Measurements from ENCODE around the gene CFTR.

CFTR gene

GRCh38 chr7:117581424-117581823 is 101.6 kb downstream of the CFTR start:
- no peaks in the 10 kb centered on the region for H3K9me3 ChIP-seq (ENCODE audit: control insufficient read depth in 2 of 2, low read length in 2 of 2)
- no peak overlapping the region for H3K4me3 ChIP-seq (ENCODE audit: low read length in 2 of 2)
- H3K4me1 ChIP-seq (ENCODE audit: control insufficient read depth, insufficient read depth, low read length), result peaks cover 4% of the 10 kb centered on the region
- no peaks in the 10 kb centered on the region for H3K27me3 ChIP-seq (ENCODE audit: control insufficient read depth in 1 of 2, insufficient read depth in 2 of 2, low read length in 2 of 2)
- no peaks in the 10 kb centered on the region for H3K36me3 ChIP-seq (ENCODE audit: control insufficient read depth in 2 of 2, insufficient read depth in 2 of 2, low read length in 2 of 2)
- no peak overlapping the region for H3K27ac ChIP-seq (ENCODE audit: low read length)
- no peak overlapping the region for H3K9ac ChIP-seq (ENCODE audit: low read length in 2 of 2)

- no peak overlapping the region for H3K4me3 ChIP-seq (ENCODE audit: low read length in 2 of 2)
- no peaks in the 10 kb centered on the region for H3K27me3 ChIP-seq (ENCODE audit: control insufficient read depth in 1 of 2, insufficient read depth in 2 of 2, low read length in 2 of 2)
- H3K27ac ChIP-seq (ENCODE audit: low read length), result no peak overlapping the region
- no peaks in the 10 kb centered on the region for H3K36me3 ChIP-seq (ENCODE audit: control insufficient read depth in 2 of 2, insufficient read depth in 2 of 2, low read length in 2 of 2)
- H3K9ac ChIP-seq (ENCODE audit: low read length in 2 of 2), result no peak overlapping the region
- peaks cover 4% of the 10 kb centered on the region for H3K4me1 ChIP-seq (ENCODE audit: control insufficient read depth, insufficient read depth, low read length)
- H3K9me3 ChIP-seq (ENCODE audit: control insufficient read depth in 2 of 2, low read length in 2 of 2), result no peaks in the 10 kb centered on the region
Observed at GRCh38 chr7:117582219-117582704, 102.4 kb downstream of the CFTR start.

- H3K27me3 ChIP-seq (ENCODE audit: control insufficient read depth in 1 of 2, insufficient read depth in 2 of 2, low read length in 2 of 2), result no peaks in the 10 kb centered on the region
- no peaks in the 10 kb centered on the region for H3K4me1 ChIP-seq (ENCODE audit: control insufficient read depth, insufficient read depth, low read length)
- H3K27ac ChIP-seq (ENCODE audit: low read length), result no peak overlapping the region
- H3K9me3 ChIP-seq (ENCODE audit: control insufficient read depth in 2 of 2, low read length in 2 of 2), result no peaks in the 10 kb centered on the region
- H3K4me3 ChIP-seq (ENCODE audit: low read length in 2 of 2), result no peak overlapping the region
- H3K36me3 ChIP-seq (ENCODE audit: control insufficient read depth in 2 of 2, insufficient read depth in 2 of 2, low read length in 2 of 2), result no peaks in the 10 kb centered on the region
- H3K9ac ChIP-seq (ENCODE audit: low read length in 2 of 2), result no peak overlapping the region
Observed at GRCh38 chr7:117587931-117588330, 108.1 kb downstream of the CFTR start.

- H3K27me3 ChIP-seq (ENCODE audit: control insufficient read depth in 1 of 2, insufficient read depth in 2 of 2, low read length in 2 of 2), result no peaks in the 10 kb centered on the region
- H3K36me3 ChIP-seq (ENCODE audit: control insufficient read depth in 2 of 2, insufficient read depth in 2 of 2, low read length in 2 of 2), result no peaks in the 10 kb centered on the region
- H3K27ac ChIP-seq (ENCODE audit: low read length), result no peak overlapping the region
- no peaks in the 10 kb centered on the region for H3K4me1 ChIP-seq (ENCODE audit: control insufficient read depth, insufficient read depth, low read length)
- no peaks in the 10 kb centered on the region for H3K9me3 ChIP-seq (ENCODE audit: control insufficient read depth in 2 of 2, low read length in 2 of 2)
- H3K9ac ChIP-seq (ENCODE audit: low read length in 2 of 2), result no peak overlapping the region
- H3K4me3 ChIP-seq (ENCODE audit: low read length in 2 of 2), result no peak overlapping the region
Observed at GRCh38 chr7:117588352-117588794, 108.5 kb downstream of the CFTR start.

- H3K27ac ChIP-seq (ENCODE audit: low read length), result no peak overlapping the region
- no peak overlapping the region for H3K4me3 ChIP-seq (ENCODE audit: low read length in 2 of 2)
- H3K4me1 ChIP-seq (ENCODE audit: control insufficient read depth, insufficient read depth, low read length), result no peaks in the 10 kb centered on the region
- H3K36me3 ChIP-seq (ENCODE audit: control insufficient read depth in 2 of 2, insufficient read depth in 2 of 2, low read length in 2 of 2), result no peaks in the 10 kb centered on the region
- H3K9me3 ChIP-seq (ENCODE audit: control insufficient read depth in 2 of 2, low read length in 2 of 2), result no peaks in the 10 kb centered on the region
- no peak overlapping the region for H3K9ac ChIP-seq (ENCODE audit: low read length in 2 of 2)
- H3K27me3 ChIP-seq (ENCODE audit: control insufficient read depth in 1 of 2, insufficient read depth in 2 of 2, low read length in 2 of 2), result no peaks in the 10 kb centered on the region
Observed at GRCh38 chr7:117590191-117590590, 110.4 kb downstream of the CFTR start.

GRCh38 chr7:117592011-117592635 is 112.3 kb downstream of the CFTR start:
- no peaks in the 10 kb centered on the region for H3K4me1 ChIP-seq (ENCODE audit: control insufficient read depth, insufficient read depth, low read length)
- no peaks in the 10 kb centered on the region for H3K27me3 ChIP-seq (ENCODE audit: control insufficient read depth in 1 of 2, insufficient read depth in 2 of 2, low read length in 2 of 2)
- H3K4me3 ChIP-seq (ENCODE audit: low read length in 2 of 2), result no peak overlapping the region
- H3K36me3 ChIP-seq (ENCODE audit: control insufficient read depth in 2 of 2, insufficient read depth in 2 of 2, low read length in 2 of 2), result no peaks in the 10 kb centered on the region
- no peak overlapping the region for H3K27ac ChIP-seq (ENCODE audit: low read length)
- no peaks in the 10 kb centered on the region for H3K9me3 ChIP-seq (ENCODE audit: control insufficient read depth in 2 of 2, low read length in 2 of 2)
- H3K9ac ChIP-seq (ENCODE audit: low read length in 2 of 2), result no peak overlapping the region

- Histone ChIP-seq H3K27ac (ENCODE audit: low read length) (no peak overlapping the region), H3K9ac (ENCODE audit: low read length in 2 of 2) (no peak overlapping the region), H3K9me3 (ENCODE audit: control insufficient read depth in 2 of 2, low read length in 2 of 2) (no peaks in the 10 kb centered on the region), H3K27me3 (ENCODE audit: control insufficient read depth in 1 of 2, insufficient read depth in 2 of 2, low read length in 2 of 2) (no peaks in the 10 kb centered on the region), H3K4me3 (ENCODE audit: low read length in 2 of 2) (no peak overlapping the region), H3K4me1 (ENCODE audit: control insufficient read depth, insufficient read depth, low read length) (no peaks in the 10 kb centered on the region), H3K36me3 (ENCODE audit: control insufficient read depth in 2 of 2, insufficient read depth in 2 of 2, low read length in 2 of 2) (no peaks in the 10 kb centered on the region)
Observed at GRCh38 chr7:117596134-117596533, 116.3 kb downstream of the CFTR start.

- H3K4me3 ChIP-seq (ENCODE audit: low read length in 2 of 2), result no peak overlapping the region
- no peaks in the 10 kb centered on the region for H3K27me3 ChIP-seq (ENCODE audit: control insufficient read depth in 1 of 2, insufficient read depth in 2 of 2, low read length in 2 of 2)
- H3K9ac ChIP-seq (ENCODE audit: low read length in 2 of 2), result no peak overlapping the region
- H3K4me1 ChIP-seq (ENCODE audit: control insufficient read depth, insufficient read depth, low read length), result peaks cover 2% of the 10 kb centered on the region
- no peaks in the 10 kb centered on the region for H3K9me3 ChIP-seq (ENCODE audit: control insufficient read depth in 2 of 2, low read length in 2 of 2)
- no peaks in the 10 kb centered on the region for H3K36me3 ChIP-seq (ENCODE audit: control insufficient read depth in 2 of 2, insufficient read depth in 2 of 2, low read length in 2 of 2)
- H3K27ac ChIP-seq (ENCODE audit: low read length), result no peak overlapping the region
Observed at GRCh38 chr7:117597755-117598154, 117.9 kb downstream of the CFTR start.

- no peak overlapping the region for H3K9ac ChIP-seq (ENCODE audit: low read length in 2 of 2)
- H3K27ac ChIP-seq (ENCODE audit: low read length), result no peak overlapping the region
- H3K36me3 ChIP-seq (ENCODE audit: control insufficient read depth in 2 of 2, insufficient read depth in 2 of 2, low read length in 2 of 2), result no peaks in the 10 kb centered on the region
- no peaks in the 10 kb centered on the region for H3K9me3 ChIP-seq (ENCODE audit: control insufficient read depth in 2 of 2, low read length in 2 of 2)
- H3K4me1 ChIP-seq (ENCODE audit: control insufficient read depth, insufficient read depth, low read length), result peaks cover 2% of the 10 kb centered on the region
- no peaks in the 10 kb centered on the region for H3K27me3 ChIP-seq (ENCODE audit: control insufficient read depth in 1 of 2, insufficient read depth in 2 of 2, low read length in 2 of 2)
- H3K4me3 ChIP-seq (ENCODE audit: low read length in 2 of 2), result no peak overlapping the region
Observed at GRCh38 chr7:117600911-117601310, 121.1 kb downstream of the CFTR start.

- no peaks in the 10 kb centered on the region for H3K27me3 ChIP-seq (ENCODE audit: control insufficient read depth in 1 of 2, insufficient read depth in 2 of 2, low read length in 2 of 2)
- no peak overlapping the region for H3K4me3 ChIP-seq (ENCODE audit: low read length in 2 of 2)
- peaks cover 2% of the 10 kb centered on the region for H3K4me1 ChIP-seq (ENCODE audit: control insufficient read depth, insufficient read depth, low read length)
- H3K9me3 ChIP-seq (ENCODE audit: control insufficient read depth in 2 of 2, low read length in 2 of 2), result no peaks in the 10 kb centered on the region
- H3K27ac ChIP-seq (ENCODE audit: low read length), result no peak overlapping the region
- no peaks in the 10 kb centered on the region for H3K36me3 ChIP-seq (ENCODE audit: control insufficient read depth in 2 of 2, insufficient read depth in 2 of 2, low read length in 2 of 2)
- no peak overlapping the region for H3K9ac ChIP-seq (ENCODE audit: low read length in 2 of 2)
Observed at GRCh38 chr7:117603627-117604026, 123.8 kb downstream of the CFTR start.

- H3K27ac ChIP-seq (ENCODE audit: low read length), result no peak overlapping the region
- no peak overlapping the region for H3K9ac ChIP-seq (ENCODE audit: low read length in 2 of 2)
- H3K36me3 ChIP-seq (ENCODE audit: control insufficient read depth in 2 of 2, insufficient read depth in 2 of 2, low read length in 2 of 2), result no peaks in the 10 kb centered on the region
- H3K27me3 ChIP-seq (ENCODE audit: control insufficient read depth in 1 of 2, insufficient read depth in 2 of 2, low read length in 2 of 2), result no peaks in the 10 kb centered on the region
- H3K4me3 ChIP-seq (ENCODE audit: low read length in 2 of 2), result no peak overlapping the region
- H3K4me1 ChIP-seq (ENCODE audit: control insufficient read depth, insufficient read depth, low read length), result peaks cover 2% of the 10 kb centered on the region
- no peaks in the 10 kb centered on the region for H3K9me3 ChIP-seq (ENCODE audit: control insufficient read depth in 2 of 2, low read length in 2 of 2)
Observed at GRCh38 chr7:117605712-117606111, 125.9 kb downstream of the CFTR start.
